Neural progenitor cell (in vitro differentiated cells): ENCODE data around the gene CDC37L1.

Source experiments
- EZH2phosphoT487 ChIP-seq: fragments of 200-600 bp; sonication (generic); IDR thresholded peaks from 2 replicates; pipeline ENCODE4 v1.6.1; 2017; ENCODE audit warnings: antibody characterized with exemption
- TF ChIP-seq, protein P1 (sequence below): fragments of 200-600 bp; sonication (generic); IDR thresholded peaks from 2 replicates; pipeline ENCODE4 v1.5.1; 2017; ENCODE audit warnings: antibody characterized with exemption, mild to moderate bottlenecking

DNA sequence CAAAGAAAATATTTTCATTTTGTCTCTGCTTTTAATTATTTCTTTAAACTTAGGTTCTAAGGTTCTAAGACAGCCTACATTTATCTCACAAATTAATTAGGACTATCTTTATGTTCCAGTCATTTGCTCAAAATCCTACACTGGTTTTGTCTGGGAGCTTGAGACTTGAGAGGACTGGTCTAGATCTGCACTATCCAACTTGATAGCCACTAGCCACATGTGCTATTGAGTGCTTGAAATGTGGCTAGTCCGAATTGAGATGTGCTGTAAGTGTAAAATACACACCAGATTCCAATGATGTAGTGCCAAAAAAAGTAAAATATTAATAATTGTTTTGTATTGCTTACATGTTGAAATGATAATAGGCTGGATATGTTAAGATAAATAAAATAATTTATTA lies 7.2 kb downstream of the CDC37L1 start:
- TF ChIP-seq, protein P1, sequence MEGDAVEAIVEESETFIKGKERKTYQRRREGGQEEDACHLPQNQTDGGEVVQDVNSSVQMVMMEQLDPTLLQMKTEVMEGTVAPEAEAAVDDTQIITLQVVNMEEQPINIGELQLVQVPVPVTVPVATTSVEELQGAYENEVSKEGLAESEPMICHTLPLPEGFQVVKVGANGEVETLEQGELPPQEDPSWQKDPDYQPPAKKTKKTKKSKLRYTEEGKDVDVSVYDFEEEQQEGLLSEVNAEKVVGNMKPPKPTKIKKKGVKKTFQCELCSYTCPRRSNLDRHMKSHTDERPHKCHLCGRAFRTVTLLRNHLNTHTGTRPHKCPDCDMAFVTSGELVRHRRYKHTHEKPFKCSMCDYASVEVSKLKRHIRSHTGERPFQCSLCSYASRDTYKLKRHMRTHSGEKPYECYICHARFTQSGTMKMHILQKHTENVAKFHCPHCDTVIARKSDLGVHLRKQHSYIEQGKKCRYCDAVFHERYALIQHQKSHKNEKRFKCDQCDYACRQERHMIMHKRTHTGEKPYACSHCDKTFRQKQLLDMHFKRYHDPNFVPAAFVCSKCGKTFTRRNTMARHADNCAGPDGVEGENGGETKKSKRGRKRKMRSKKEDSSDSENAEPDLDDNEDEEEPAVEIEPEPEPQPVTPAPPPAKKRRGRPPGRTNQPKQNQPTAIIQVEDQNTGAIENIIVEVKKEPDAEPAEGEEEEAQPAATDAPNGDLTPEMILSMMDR = no peak
- no peak for TF ChIP-seq EZH2phosphoT487
